ENCODE data around the gene DERA.

GRCh38 chr12:15862840-15863239 is 48.3 kb upstream of the DERA start:
- no peak for TF ChIP-seq CTCF (IDR thresholded peaks at IDR 0.05; ENCODE audit: borderline replicate concordance, extremely low read depth, low read length, poor library complexity, severe bottlenecking)
- TF ChIP-seq EZH2 (IDR thresholded peaks at IDR 0.05; ENCODE audit: borderline replicate concordance, low read depth, low read length, severe bottlenecking), result no peak

Data from DND-41 (cell line).